Nephron (organoid): ENCODE measurements around the gene RHBDL3.

ENCODE experiments used
- H3K27ac Mint-ChIP-seq, 3 experiments: 2 replicates each; pipeline ENCODE4 v1.8.0; 2020; ENCODE audit warnings: mixed read lengths in 3 of 3, mild to moderate bottlenecking in 2 of 3, moderate library complexity in 1 of 3
- H3K27me3 Mint-ChIP-seq: 2 replicates; pipeline ENCODE4 v1.8.0; 2021; ENCODE audit warnings: low read depth, mild to moderate bottlenecking, moderate library complexity, mixed read lengths
- H3K36me3 Mint-ChIP-seq: 2 replicates; pipeline ENCODE4 v1.8.0; 2020; ENCODE audit warnings: low read depth, mixed read lengths
- H3K4me1 Mint-ChIP-seq: 2 replicates; pipeline ENCODE4 v1.8.0; 2020; ENCODE audit warnings: mixed read lengths
- H3K4me3 Mint-ChIP-seq, 3 experiments: 2 replicates each; pipeline ENCODE4 v1.8.0; 2020; ENCODE audit warnings: mild to moderate bottlenecking in 3 of 3, mixed read lengths in 3 of 3, moderate library complexity in 2 of 3
- H3K9me3 Mint-ChIP-seq: 2 replicates; pipeline ENCODE4 v1.8.0; 2020; ENCODE audit warnings: mixed read lengths
- TF ChIP-seq, protein P1 (sequence below), 3 experiments: fragments of 200-600 bp; sonication (generic); IDR thresholded peaks; one replicate each; pipeline ENCODE4 v1.5.0; 2021; ENCODE audit warnings: antibody characterized with exemption in 3 of 3; ENCODE audit not compliant: unreplicated experiment in 3 of 3

The RHBDL3 gene

DNA sequence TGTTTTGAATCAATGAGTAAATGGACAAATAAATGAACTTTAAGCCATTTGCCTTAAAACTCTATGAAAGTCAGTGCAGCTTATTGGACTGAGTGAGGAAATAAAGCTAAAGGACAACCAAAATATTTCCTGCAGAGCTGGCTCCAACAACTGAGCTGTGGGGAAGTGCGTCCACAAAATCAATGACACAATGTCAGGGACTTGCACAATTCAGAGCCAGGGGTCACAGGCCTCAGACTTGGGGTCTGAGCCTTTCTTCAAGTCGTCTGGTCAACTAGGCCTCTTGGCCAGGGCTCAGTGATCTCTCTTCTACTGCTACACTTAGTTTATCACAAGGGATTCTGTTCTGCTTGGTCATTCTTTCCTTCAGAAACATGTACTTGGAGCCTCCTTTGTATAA lies 26.2 kb upstream of the RHBDL3 start:
- no peak overlapping the region for H3K27ac Mint-ChIP-seq
- no peaks in the 10 kb centered on the region for H3K9me3 Mint-ChIP-seq
- TF ChIP-seq, protein P1, sequence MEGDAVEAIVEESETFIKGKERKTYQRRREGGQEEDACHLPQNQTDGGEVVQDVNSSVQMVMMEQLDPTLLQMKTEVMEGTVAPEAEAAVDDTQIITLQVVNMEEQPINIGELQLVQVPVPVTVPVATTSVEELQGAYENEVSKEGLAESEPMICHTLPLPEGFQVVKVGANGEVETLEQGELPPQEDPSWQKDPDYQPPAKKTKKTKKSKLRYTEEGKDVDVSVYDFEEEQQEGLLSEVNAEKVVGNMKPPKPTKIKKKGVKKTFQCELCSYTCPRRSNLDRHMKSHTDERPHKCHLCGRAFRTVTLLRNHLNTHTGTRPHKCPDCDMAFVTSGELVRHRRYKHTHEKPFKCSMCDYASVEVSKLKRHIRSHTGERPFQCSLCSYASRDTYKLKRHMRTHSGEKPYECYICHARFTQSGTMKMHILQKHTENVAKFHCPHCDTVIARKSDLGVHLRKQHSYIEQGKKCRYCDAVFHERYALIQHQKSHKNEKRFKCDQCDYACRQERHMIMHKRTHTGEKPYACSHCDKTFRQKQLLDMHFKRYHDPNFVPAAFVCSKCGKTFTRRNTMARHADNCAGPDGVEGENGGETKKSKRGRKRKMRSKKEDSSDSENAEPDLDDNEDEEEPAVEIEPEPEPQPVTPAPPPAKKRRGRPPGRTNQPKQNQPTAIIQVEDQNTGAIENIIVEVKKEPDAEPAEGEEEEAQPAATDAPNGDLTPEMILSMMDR (IDR thresholded peaks at IDR 0.05; ENCODE audit: unreplicated experiment in 3 of 3), result no peak
- no peaks in the 10 kb centered on the region for H3K36me3 Mint-ChIP-seq
- peaks cover 4% of the 10 kb centered on the region for H3K27me3 Mint-ChIP-seq
- no peak overlapping the region for H3K4me3 Mint-ChIP-seq
- H3K4me1 Mint-ChIP-seq, result no peaks in the 10 kb centered on the region

DNA sequence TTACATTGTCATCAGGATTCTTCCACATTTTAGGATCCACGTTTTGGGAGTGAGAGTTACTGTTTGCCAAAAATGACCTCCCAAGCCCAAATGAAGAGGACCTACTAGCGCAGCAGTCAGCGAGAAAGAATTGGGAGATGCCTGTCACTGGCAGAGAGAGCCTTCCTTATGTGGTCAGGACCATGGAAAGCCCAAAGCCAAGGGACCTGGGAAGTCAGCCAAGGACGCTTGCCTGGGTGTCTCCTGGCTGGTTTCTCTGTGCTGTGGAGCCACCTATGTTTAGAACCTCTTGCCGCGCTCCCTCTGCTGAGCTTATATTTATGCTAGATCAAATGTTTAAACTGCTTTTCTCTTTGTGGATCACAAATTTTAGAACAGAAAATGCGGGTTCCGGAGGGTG lies 24.9 kb upstream of the RHBDL3 start:
- Mint-ChIP-seq H3K27ac (no peak overlapping the region), H3K9me3 (no peaks in the 10 kb centered on the region), H3K4me1 (no peaks in the 10 kb centered on the region), H3K27me3 (peaks cover 4% of the 10 kb centered on the region), H3K4me3 (no peak overlapping the region), H3K36me3 (peaks cover 5% of the 10 kb centered on the region)
- TF ChIP-seq, protein P1 (IDR thresholded peaks at IDR 0.05; ENCODE audit: unreplicated experiment in 3 of 3), result no peak

DNA sequence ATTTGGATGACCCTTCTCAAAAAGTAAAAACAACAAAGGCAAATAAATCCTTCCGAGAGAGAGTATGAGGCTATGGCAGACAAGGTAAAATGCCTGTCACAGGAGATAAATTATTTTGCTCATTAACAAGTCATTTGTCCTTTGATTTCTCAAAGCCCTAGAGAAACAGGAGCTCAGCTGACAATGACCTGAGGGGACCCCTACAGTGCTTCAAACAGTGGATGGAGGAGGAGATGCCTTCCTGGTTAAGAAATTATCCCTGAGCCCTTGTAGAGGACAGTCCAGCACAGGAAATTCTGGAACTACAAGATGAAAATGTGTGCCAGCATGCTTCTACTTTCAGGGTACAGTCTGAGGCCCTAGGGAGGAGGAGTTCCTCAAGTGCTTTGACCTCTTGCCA lies 24.0 kb upstream of the RHBDL3 start:
- TF ChIP-seq, protein P1 (IDR thresholded peaks at IDR 0.05; ENCODE audit: unreplicated experiment in 3 of 3), result no peak
- Mint-ChIP-seq H3K4me1 (no peaks in the 10 kb centered on the region), H3K4me3 (no peak overlapping the region), H3K9me3 (no peaks in the 10 kb centered on the region), H3K27ac (no peak overlapping the region), H3K27me3 (peaks cover 4% of the 10 kb centered on the region), H3K36me3 (peaks cover 5% of the 10 kb centered on the region)

DNA sequence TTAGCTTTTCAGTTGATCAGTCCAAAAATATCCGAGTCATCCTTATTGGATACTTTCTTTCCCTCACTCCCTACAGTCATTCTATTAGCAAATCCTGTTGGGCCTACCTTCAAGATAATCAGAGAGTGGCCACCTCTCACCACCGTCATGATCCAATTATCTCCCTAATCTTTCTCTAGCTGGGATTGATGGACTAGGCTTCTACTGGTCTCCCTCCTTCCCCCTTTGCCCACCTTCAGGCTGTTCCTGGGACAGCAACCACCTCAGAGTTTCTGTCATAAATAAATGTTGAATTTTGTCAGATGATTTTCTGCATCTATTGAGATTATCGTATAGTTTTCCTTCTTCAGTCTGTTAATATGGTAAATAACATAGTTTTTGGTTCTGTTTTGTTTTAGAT lies 16.2 kb upstream of the RHBDL3 start:
- peaks cover 5% of the 10 kb centered on the region for H3K36me3 Mint-ChIP-seq
- H3K4me3 Mint-ChIP-seq, result no peak overlapping the region

DNA sequence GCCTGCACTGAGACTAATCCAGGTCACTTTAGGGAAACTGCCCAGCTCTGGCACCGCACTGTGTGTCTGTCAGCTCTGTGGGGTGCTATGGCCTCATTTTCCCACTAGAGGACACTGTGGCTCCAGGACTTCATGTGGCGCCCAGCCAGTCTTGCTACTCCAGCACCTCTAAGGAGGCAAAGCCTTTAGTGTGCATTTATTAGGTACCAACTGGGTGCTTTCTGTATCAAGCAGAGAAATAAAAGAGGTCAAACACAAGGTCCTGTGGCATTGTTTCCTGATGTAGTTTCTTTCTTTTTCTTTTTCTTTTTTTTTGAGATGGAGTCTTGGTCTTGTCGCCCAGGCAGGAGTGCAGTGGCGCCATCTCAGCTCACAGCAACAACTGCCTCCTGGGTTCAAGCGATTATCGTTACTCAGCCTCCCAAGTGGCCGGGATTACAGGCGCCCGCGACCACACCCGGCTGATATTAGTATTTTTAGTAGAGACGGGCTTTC lies 12.5 kb upstream of the RHBDL3 start:
- TF ChIP-seq, protein P1 (IDR thresholded peaks at IDR 0.05; ENCODE audit: unreplicated experiment in 3 of 3), result peak; percentile 93 to 95 (median 93)
- no peak overlapping the region for H3K4me3 Mint-ChIP-seq
- H3K4me1 Mint-ChIP-seq, result peaks cover 12% of the 10 kb centered on the region
- H3K9me3 Mint-ChIP-seq, result no peaks in the 10 kb centered on the region
- H3K36me3 Mint-ChIP-seq, result no peaks in the 10 kb centered on the region
- peaks cover 30% of the 10 kb centered on the region for H3K27me3 Mint-ChIP-seq
- H3K27ac Mint-ChIP-seq, result no peak overlapping the region

More for the DNA sequence above, 16.2 kb upstream of the RHBDL3 start:
- peaks cover 13% of the 10 kb centered on the region for H3K27me3 Mint-ChIP-seq
- no peaks in the 10 kb centered on the region for H3K9me3 Mint-ChIP-seq
- H3K27ac Mint-ChIP-seq, result no peak overlapping the region
- TF ChIP-seq, protein P1 (IDR thresholded peaks at IDR 0.05; ENCODE audit: unreplicated experiment in 3 of 3), result no peak
- no peaks in the 10 kb centered on the region for H3K4me1 Mint-ChIP-seq

DNA sequence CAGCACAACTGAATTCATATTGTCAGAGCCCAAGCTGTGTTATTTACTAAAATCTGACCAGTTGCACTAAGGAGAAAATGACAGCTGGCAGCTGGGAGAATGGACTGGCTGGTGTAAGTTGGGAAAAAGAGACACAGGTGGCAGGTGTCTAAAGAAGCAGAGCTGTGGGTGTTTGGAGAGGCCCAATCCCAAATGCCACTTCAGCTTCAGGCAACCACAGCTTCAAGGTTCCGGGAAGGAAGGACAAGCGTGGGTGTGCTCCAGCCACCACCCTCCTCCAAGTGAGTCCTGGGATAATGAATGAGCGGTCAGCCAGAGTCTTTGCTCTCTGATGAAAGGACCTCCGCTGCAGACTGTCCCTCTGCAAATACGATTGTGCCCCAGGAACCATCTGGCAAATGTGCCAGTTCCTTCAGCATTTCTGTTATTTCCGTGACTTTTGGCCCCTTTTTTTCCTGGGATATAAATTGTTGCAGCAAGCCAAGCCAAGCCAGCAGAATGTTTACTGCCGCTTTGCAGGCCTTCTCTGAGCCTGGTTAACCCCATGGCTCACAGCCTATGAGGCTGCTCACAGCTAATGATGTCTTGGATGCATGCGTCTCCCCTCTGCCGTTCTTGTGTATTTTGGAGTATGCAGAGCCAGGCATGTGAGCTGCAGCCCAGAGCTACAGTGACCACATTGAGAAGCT lies 9.5 kb upstream of the RHBDL3 start:
- TF ChIP-seq, protein P1 (IDR thresholded peaks at IDR 0.05; ENCODE audit: unreplicated experiment in 3 of 3), result no peak
- Mint-ChIP-seq H3K27me3 (peaks cover 51% of the 10 kb centered on the region), H3K9me3 (no peaks in the 10 kb centered on the region), H3K4me1 (peaks cover 33% of the 10 kb centered on the region), H3K27ac (peak overlapping the region in 2 of 3 experiments; percentile 45 to 69), H3K4me3 (peak overlapping the region in 1 of 3 experiments; percentile 22), H3K36me3 (no peaks in the 10 kb centered on the region)
